T-helper 2 cell (primary cell): ENCODE data around the gene FRMPD1.
A peak's percentile ranks its signal among the peaks of the same experiment; 100 is the strongest.
"Not testable (repeated sequence)": the region's sequence is repeated elsewhere in the genome, so short reads cannot be mapped to it uniquely, and the experiment has no call there.

ENCODE experiments used
- DNase-seq, 5 experiments: peaks; one replicate each; pipeline versions ENCODE4 v3.0.0 to v3.0.0-alpha.2; 2012 to 2022
- total RNA-seq, 2 donors: gene quantifications; one replicate each; lab custom pipeline; 2026; lab: John Stamatoyannopoulos, UW

The FRMPD1 gene, protein sequence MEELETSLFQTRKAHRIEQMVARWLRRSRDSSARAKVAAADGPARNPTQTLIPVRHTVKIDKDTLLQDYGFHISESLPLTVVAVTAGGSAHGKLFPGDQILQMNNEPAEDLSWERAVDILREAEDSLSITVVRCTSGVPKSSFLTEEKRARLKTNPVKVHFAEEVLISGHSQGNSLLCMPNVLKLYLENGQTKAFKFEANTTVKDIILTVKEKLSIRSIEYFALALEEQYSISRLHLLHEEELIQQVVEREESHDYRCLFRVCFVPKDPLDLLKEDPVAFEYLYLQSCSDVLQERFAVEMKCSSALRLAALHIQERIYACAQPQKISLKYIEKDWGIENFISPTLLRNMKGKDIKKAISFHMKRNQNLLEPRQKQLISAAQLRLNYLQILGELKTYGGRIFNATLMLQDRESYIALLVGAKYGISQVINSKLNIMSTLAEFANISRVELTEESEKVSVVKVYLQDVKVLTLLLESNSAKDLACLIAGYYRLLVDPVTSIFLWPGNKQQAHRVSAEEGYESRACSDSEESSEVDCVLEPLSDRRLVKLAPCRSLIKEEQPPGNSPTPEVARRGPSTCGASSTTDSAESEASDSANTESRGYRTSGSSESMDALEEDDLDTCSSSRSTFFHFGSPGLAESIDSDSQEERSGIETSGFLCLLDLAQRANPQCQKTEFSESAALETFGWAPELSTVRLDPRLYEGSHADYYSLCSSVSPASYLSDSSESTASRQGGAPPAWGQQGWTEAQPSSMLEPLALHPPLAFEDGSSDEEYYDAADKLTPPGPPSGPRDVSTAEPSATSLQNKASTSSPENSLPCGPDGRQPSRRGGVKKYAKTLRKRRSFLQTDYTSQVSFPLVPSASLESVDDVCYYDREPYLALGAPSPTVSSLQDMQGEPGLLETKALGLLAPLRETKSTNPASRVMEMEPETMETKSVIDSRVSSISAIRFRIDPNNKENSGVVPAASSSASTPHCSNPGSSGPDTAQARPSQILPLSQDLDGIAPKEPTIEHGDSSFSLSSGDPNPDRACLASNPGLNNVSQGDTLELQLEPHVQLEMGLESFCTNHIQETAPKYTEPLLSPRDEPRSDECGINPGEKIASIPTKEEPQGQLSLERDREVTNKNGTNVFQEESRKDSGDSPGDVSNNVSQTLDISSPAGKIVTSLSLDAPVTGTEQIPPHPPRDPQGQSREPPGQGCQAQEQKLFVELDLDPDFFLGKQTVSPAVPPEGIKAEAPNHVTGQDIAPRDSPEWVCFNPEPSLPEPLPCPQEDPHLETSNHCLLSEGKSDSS (N-terminal part only)
- 0.07 to 0.62 reads per million in 2 donors for total RNA-seq

DNA sequence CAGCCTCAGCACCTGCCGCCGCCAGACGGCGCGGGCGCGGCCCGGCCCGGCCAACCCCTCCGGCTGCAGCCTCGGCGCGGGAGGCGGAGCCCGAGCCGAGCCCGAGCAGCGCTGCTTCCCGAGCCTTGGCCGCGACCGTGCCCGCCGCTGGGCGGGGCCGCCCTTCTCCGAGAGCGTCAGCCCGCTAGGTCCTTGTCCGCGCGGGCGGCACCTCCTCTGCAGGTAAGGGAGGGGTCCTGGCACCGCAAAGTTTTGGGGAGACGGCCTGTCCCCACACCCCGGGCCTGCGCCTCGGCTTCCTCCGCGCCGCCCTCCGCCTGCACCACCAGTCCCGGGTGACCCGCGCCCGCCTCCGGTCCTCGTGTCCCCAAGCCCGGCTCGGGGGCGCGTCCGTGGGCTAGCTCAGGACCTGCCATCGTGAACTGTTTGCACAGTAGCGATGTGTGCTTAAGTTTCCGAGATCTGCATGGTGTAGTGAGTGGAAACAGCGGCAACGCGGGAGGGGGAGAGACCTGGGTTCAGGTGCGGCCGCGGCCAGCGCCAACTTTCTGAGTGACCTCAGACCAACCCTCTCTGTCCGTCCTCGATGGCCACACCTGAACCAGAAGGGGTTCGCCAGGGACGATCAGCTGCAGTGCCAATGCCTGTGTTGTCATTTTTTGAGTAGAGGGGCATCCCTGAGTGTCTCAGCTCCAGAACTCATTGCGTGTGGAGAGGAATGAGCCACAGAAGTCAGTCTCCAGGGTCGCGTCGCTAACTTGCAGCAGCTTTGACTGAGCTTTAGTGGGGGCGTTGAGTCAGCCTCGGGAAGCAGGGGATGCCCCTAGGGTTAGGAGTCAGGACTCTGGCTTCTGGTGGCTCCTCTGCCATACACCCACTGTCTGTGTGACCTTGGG lies at the start of gene FRMPD1:
Gene FRMPD1 (plus strand): TSS at position 82 of the 896 bp plus-strand sequence. CDS start 41,688 bp downstream, outside the sequence.
- peak; percentile 19 to 63 (median 34) for DNase-seq

DNA sequence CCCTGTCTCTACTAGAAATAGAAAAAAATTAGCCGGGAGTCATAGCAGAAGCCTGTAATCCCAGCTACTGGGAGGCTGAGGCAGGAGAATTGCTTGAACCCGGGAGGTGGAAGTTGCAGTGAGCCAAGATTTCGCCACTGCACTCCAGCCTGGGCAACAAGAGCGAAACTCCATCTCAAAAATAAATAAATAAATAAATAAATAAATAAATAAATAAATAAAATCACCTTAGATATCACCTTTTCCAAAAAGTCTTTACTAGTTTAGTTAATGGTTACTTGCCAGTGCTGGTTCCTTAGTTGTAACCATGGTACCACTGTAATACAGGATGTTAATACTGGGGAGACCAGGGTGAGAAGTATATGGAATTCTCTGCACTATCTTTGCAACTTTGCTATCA lies 48.7 kb upstream of the FRMPD1 start:
- DNase-seq, result not testable (repeated sequence)

DNA sequence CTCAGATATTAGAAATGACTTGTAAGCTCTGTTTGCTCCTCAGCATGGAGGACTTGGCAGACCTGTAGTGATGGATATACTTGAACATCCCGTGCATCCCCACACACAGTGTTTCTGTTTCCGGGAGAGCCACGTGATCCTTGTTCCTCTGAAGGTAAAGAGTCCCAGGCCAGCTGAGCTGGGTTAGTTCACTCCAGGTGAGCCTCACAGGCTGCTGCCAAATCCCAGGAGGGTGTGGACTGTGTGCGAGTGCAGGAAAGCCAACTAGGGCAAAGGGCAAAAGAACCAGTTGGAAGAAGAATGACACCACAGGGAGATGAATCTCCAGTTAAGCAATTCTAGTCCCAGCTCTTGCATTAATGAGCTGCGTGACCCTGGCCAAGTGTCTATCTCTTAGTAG lies 47.9 kb upstream of the FRMPD1 start:
- DNase-seq, result no peak

DNA sequence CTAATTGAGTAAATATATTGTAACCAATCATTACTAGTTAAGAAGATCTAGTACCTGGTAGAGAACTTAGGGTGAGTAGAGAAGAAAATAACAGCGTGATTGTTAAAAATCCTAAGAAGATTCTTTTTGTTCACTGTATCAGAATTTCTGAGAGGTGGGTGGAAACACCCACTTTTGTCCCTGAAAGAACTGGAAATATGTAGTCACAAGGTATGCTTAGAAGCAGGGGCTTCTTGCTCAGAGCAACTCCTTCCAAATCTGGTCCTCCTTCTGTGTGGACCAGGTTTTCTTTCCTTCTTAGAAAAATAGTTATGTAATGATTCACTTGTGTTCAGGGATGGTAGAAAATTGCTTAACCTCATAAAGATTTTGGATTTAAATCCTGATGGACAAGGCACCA lies 46.5 kb upstream of the FRMPD1 start:
- no peak for DNase-seq

DNA sequence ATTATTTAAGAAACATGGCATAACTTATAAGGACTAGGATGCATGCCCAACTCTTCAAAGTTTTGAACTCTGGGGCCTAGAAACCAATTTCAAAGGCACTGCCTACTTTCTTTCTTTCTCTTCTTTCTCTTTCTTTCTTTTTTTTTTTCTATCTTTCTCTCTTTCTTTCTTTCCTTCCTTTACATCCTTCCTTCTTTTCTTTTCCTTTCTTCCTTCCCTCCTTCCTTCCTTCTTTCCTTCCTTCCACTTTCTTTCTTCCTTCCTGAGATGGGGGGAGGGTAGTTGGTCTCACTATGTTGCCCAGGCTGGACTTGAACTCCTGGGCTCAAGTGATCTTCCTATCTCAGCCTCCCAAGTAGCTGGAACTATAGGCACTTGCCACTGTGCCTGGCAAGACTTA lies 42.5 kb upstream of the FRMPD1 start:
- no peak for DNase-seq

DNA sequence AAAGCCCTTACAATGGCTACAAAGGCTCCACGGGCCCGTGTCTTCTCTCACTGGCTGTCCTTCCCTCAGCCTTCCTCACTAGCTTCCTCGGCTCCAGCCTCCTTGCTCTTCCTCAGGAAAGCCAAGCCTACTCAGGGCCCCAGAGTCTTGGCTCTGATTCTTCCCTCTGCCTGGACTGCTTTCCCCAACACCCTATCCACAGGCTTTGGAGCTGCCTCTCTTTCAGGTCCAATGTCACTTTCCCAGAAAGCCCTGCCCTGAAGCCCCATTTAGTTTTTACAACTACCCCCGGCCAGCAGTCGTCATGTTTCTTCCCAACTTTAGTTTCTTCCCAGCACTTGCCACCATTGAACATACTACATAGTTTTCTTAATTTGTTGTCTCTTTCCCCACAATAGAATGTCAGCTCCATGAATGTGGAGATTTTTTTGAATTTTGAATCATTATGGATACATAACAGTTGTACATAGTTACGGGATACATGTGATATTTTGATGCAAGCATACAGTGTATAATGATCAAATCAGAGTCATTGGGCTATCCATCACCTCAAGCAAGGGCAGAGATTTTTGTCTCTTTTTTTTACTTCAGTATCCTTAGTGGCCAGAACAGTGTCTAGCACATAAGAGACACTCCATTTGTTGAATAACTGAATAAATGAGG lies 40.9 kb upstream of the FRMPD1 start:
- DNase-seq, result no peak

DNA sequence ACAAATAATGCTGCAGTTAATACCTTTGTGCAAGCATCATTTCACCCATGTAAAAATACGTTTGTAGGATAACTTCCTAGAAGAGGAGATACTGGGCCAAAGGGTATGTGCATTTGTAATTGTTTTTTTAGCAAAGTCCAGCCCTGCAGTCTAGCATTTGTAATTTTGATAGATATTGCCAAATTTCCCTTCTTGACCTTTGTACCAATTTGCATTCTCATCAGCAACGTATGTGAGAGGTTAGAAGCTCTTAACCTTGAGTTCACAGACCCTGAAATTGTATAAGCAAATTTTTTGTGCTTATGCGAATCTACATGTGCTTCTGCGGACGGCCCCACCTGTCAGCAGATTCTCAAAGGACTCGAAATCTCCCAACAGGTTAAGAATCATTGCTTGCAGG lies 39.7 kb upstream of the FRMPD1 start:
- DNase-seq, result no peak

DNA sequence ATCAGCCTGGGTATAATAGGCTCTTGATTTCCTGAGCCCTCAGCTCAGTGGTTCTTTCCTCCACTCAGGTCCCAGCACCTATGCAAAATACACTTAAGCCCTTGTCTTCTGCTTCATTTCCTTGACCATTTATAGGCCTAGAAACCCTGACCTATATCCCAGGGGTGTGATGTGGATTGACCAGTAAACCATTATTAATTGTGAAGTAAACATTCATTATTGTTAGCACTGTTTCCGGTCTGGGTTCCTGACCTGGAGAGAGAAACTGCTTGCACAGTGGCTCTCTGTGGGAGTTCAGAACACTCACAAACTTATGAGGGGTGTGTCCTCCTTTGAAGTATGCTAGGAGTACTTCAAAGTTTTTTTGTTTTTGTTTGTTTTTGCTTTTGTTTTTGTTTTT lies 38.8 kb upstream of the FRMPD1 start:
- DNase-seq, result no peak

DNA sequence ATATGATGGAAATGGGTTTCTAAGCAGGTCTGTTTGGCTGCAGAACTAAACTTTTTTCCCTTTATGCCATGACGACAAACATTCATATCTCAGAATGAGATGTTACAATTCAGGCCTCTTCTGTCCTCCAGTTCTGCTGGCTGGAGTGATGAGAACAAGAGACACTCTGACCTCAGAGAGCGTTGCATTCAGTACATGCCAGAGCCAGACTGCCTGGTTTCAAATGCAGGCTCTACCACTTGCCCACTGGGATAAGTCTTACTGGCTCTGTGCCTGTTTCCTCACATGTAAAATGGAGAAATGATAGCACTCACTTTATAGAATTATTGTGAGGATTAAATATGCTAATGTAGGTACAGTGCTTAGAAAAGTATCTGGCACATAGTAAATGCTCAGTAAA lies 33.6 kb upstream of the FRMPD1 start:
- no peak for DNase-seq

DNA sequence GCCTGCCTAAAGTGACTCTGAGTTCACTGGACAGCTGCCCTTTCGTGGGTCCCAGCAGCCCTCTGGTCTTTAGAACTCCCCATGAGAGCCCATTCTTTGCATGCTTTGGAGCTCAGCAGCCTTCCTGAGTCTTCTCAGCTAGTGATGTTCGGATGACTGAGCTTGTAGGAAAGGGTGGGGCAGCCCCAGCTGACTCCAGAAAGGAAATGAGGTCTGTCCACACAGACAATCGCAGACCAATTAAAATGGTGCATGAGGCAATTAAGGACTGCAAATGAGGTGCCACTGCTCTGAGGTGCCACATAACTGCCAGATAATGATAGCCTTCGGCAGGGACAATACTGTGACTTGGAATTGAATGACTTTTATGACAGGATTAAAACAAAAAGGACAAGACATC lies 32.9 kb upstream of the FRMPD1 start:
- peak in 1 of 5 experiments; percentile 6 for DNase-seq

DNA sequence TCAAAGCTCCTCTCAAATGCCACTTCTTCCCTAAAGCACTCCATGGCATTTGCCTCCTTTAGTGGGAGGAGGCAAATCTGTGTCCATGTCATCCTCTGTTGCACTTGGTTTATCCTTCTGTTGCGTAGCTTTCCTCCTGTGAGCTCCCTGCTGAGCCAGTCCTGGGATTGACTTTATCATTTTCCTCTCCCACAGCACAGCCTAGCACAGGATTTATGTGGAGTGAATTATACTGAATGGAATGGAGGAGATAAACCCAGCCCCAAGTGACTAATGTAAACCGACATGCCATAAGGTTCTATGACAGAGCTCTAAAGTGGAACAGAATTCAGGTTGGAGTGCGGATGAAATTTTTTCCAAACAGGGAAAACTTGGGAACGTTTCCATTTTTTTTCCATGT lies 31.9 kb upstream of the FRMPD1 start:
- no peak for DNase-seq

DNA sequence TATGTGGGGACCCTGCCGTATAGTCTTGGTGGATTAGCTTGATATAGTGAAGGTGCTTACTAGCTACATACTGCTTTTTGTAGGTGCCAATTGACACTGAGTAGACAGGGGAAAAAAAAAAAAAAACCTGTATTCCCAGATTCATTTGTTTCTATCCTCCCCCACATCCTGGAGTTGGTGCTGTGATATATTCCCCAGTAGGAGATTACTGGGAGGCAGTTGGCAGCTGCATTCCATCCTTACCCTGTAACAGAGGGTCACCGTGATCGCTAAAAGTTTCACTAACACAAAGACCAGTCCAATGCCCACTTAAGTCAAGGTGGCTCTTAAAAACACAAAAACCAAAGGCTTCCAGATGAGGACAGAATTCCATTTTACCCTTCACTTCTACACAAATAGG lies 30.9 kb upstream of the FRMPD1 start:
- DNase-seq, result no peak

DNA sequence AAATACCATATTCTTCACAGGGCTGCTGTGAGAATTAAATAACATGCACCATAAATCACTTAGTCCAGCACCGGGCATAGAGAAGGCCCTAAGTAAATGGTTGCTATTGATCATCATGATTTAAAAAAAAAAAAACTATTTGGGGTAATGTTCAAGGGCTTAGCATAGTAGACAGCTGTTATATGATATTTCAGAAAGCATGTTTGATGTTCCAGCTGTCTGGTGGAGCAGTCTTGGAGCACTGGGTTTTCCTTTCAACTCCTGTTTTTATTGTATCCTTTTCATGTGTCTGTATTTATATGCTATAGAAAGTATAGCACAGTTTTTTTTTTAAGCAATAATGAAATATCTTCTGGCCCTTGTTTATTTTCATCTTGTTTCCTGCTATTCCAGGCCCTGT lies 30.4 kb upstream of the FRMPD1 start:
- no peak for DNase-seq

DNA sequence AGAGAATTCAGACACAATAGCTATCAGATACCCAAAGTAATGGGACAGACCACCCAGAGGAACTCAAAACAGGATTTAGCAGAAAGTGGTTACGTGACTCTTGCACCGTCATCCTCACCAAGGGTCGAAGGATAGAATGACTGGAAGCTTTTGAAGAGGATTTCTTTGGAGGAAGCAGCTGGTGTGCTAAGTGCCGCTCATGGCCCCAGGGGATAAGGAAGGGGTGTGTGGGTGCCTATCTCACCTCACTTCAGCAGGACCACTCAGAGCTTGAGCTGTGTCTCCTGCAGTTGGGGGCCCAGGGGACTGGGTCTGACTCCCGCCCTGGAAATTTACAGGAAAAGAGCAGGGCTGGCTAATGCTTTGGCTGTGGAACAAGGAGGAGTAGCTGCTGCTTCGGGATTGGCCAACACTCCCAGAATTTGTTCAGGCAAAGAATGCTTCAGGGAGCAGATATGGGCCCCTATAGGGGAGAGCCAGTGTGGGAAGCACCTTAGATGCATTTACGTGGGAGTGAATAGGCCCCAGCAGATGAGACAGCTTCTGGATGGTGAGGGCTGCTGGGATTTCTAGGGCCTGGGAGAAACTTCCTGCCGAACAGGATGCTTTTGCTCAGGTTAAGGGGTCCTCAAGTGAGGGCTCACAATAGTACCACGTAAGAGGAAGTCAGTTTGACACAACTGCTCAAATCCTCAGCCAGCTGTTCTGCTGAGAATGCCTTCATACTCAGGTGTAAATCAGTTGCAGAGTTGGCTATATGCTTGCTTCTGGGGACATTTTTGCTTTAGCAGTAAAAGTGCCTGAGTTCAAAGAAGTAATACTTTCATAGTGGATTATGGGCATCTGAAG lies 29.3 kb upstream of the FRMPD1 start:
- DNase-seq, result no peak

DNA sequence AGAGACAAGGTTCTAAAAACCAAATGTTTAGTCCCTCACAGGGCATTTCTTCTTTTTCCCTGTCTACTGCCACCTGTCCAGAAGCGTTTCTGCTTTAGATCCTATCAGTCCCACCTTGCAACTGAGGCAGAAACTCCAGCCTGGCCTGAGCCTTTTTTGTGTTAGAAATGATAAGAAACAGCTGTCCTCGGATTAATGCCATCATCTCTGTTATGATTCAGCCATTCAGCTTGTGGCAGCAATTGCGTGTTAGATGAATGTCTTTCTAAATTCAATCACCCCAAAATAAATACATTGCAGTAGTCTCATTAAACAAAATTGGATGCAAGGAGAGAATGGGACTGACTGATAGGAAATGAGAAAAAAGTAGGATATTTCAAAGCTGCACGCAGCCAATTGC lies 28.3 kb upstream of the FRMPD1 start:
- no peak for DNase-seq

DNA sequence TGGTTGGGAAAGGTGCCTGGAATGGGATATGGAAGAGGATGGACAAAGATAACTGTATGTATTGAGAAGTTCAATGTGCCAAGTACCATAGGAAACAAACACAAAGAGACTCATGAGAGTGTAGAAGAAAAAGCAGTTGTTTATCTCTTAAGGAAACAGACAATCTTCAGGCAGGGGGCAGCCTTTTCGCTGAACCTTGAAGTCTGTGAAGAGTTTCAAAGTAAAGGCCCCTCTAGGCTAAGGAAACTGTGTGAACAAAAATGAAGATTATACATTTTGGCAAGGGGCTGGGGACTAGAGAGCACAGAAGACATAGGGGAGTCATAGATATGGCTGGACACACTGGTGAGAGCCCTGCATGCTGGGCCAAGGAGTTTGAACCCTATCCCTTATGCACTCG lies 27.5 kb upstream of the FRMPD1 start:
- DNase-seq, result no peak

DNA sequence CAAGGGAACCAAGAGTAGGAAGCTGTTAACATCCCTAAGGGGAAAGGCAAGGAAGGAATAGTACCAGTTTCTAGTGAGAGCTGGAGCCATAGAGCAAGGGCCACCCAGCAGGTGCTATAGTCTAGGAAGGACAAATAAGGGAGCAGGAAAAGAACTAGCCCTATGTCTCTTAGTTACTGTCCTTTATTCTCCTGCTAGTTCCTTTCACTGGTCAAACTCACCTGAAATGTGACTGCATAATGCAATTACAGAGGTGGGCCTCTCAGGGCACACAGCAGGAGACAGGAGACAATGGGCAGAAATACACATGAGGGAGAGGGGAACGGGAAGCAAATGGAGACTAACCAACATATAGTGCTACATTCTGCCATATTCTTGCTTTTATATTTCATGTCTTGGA lies 26.7 kb upstream of the FRMPD1 start:
- no peak for DNase-seq

DNA sequence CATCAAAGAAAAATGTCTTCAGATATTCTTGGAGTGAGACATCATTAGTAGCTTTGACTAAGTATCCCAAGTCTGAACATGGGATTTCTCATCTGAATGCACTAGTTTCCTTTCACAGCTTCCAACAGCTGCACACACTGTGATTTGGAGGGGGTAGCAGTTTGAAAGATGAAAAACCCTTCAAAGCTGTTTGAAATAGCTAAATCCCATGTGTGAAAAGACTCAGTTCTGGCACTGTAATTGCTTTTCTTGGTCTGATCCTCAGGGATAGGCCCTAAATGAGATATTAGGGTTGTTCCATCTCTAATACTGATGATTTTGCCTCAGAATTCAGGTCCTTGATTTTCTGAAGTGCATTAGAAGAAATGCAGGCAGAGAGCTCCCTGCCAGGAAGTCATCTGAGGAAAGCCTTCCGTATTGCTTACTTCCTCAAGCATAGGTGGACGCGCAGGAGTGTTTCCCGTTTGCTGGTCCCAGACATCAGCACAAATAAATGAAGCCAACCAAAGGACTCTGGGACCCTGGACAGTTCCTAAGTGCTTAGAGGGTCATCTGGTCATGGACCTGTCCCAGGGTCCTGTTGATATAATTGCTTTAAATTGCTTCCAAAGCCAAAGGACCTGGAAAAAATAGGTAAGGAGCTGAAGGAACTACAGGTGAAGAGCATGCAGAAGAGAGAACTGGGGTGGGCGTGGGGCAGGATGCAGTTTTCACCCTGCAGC lies 25.6 kb upstream of the FRMPD1 start:
- DNase-seq, result no peak

DNA sequence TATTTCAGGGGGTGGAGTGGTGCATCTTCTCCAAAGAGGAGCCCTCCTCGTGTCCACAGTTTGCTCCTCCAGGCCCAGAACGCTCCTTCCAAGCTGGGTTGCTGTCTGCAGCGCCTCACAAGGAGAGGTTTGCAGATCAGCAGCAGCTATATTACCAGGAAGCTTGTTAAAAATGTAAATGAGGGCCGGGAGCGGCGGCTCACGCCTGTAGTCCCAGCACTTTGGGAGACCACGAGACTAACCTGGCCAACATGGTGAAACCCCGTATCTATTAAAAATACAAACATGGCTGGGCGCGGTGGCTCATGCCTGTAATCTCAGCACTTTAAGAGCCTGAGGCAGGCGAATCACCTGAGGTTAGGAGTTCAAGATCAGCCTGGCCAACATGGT lies 25.0 kb upstream of the FRMPD1 start:
- DNase-seq, result no peak
